NB4 (cell line): ENCODE data around the gene MICU2.

Experiments used
- DNase-seq: peaks from one replicate; pipeline ENCODE4 v3.0.0; 2010; ENCODE audit warnings: low read depth
- H3K4me3 ChIP-seq: one replicate; pipeline ENCODE4 v1.5.1; 2011; ENCODE audit warnings: mild to moderate bottlenecking, low read depth, low read length, moderate library complexity
- CTCF ChIP-seq: IDR thresholded peaks from one replicate; pipeline ENCODE4 v1.5.1; 2012; ENCODE audit warnings: low read depth, low read length
- MAX ChIP-seq: IDR thresholded peaks from 2 replicates; pipeline ENCODE4 v1.6.1; 2011; ENCODE audit warnings: low read depth, low read length
- MYC ChIP-seq: IDR thresholded peaks from 2 replicates; pipeline ENCODE4 v1.6.1; 2011; ENCODE audit warnings: low read depth, low read length
- POLR2A ChIP-seq: IDR thresholded peaks from 2 replicates; pipeline ENCODE4 v1.6.1; 2011; ENCODE audit warnings: mild to moderate bottlenecking; ENCODE audit not compliant: insufficient read length; ENCODE audit errors: extremely low read depth

Gene MICU2

DNA sequence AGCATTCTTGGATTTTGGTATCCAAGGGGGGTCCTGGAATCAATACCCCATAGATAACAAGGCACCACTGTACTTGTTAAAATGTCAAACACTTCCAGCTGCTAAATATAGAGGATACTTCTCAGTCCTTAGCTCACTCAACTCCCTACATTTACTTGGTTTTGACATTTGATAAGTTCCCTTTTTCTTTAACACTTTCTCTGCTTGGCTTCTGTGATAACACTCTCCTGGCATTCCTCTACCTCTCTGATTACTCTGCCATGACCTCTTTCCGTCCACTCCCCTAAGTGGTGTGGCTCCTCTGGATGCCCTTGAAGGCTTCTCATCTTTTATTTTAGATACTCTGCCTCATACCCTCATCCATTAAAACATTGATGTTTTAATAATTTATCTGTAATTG lies 65.2 kb downstream of the MICU2 start:
- H3K4me3 ChIP-seq: no peak overlapping the region
- no peak for DNase-seq
- TF ChIP-seq MAX (no peak), MYC (no peak), CTCF (no peak), POLR2A (no peak)

DNA sequence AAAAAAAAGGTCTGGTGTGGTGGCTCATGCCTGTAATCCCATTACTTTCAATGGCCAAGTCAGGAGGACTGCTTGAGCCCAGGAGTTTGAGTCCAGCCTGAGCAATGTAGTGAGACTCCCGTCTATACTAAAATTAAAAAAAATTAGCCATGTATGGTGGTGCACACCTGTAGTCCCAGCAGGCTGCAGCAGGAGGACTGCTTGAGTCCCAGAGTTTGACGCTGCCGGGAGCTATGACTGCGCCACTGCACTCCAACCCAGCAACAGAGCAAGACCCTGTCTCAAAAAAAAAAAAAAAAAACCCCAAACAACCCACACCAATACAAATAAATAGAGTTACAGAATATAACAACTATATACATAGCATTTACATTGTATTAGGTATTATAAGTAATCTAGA lies 65.7 kb downstream of the MICU2 start:
- TF ChIP-seq POLR2A (no peak), MAX (no peak), CTCF (no peak), MYC (no peak)
- no peak for DNase-seq
- H3K4me3 ChIP-seq: no peak overlapping the region

- H3K4me3 ChIP-seq: no peak overlapping the region
- TF ChIP-seq POLR2A (no peak), CTCF (no peak), MYC (no peak), MAX (no peak)
- DNase-seq: peak; percentile 26
These were observed 66.9 kb downstream of the MICU2 start for GRCh38 chr13:21537105-21537504.

GRCh38 chr13:21534760-21535159 lies 69.2 kb downstream of the MICU2 start:
- H3K4me3 ChIP-seq: no peak overlapping the region
- TF ChIP-seq MYC (no peak), MAX (no peak), CTCF (no peak), POLR2A (no peak)
- no peak for DNase-seq

DNA sequence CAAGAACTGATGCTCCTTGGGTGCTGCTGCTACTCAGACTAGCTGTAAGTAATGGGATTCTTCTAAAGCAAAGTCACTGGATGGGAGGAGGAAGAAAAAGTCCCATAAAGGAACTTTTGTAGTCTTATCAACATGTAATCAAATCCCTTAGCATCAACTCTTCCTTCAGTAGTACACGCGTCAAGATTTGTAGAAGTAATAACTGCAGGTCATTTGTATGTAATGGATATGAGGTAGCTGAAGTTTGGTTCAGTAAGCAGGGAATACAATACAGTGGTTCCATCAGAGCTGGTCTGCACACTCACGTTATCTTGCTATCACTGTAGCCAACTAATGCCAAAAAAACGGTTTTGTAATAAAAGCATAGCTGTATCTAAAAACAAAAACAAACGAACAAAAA lies 72.5 kb downstream of the MICU2 start:
- H3K4me3 ChIP-seq: no peak overlapping the region
- no peak for DNase-seq
- TF ChIP-seq CTCF (no peak), MYC (no peak), POLR2A (no peak), MAX (no peak)

- H3K4me3 ChIP-seq: no peak overlapping the region
- DNase-seq: no peak
- no peak for TF ChIP-seq MAX
- no peak for TF ChIP-seq POLR2A
- TF ChIP-seq MYC: no peak
- no peak for TF ChIP-seq CTCF
These were observed 73.3 kb downstream of the MICU2 start for GRCh38 chr13:21530656-21531055.
